Activated CD4-positive, alpha-beta T cell treated with anti-CD3 and anti-CD28 coated beads, Interleukin-2, amount 10 ng/mL, durations not matched to agents 24 days and 14 days (primary cell): ENCODE measurements around the gene NUBP2. TPM values are rescaled to one million over a fixed set of nuclear protein-coding genes. Genes with fewer than 3 reads are reported as not detected.

ENCODE experiments used
- DNase-seq: peaks from one replicate; pipeline ENCODE4 v3.0.0; 2022
- H3K27ac Mint-ChIP-seq: one replicate; pipeline ENCODE4 v1.8.0; 2022; ENCODE audit warnings: mild to moderate bottlenecking, mixed read lengths
- H3K27me3 Mint-ChIP-seq: one replicate; pipeline ENCODE4 v1.8.0; 2022; ENCODE audit warnings: mixed read lengths
- H3K36me3 Mint-ChIP-seq: one replicate; pipeline ENCODE4 v1.8.0; 2022; ENCODE audit warnings: low read depth, mild to moderate bottlenecking, mixed read lengths
- H3K4me1 Mint-ChIP-seq: one replicate; pipeline ENCODE4 v1.8.0; 2021; ENCODE audit warnings: mixed read lengths
- H3K4me3 Mint-ChIP-seq: one replicate; pipeline ENCODE4 v1.8.0; 2022; ENCODE audit warnings: mild to moderate bottlenecking, moderate library complexity, mixed read lengths
- H3K9me3 Mint-ChIP-seq: one replicate; pipeline ENCODE4 v1.8.0; 2021; ENCODE audit warnings: mixed read lengths
- intact Hi-C: fragments of 100-400 bp; cut with micrococcal nuclease; formaldehyde crosslinking; loops from one replicate; pipeline ENCODE4 v1.15.1; 2023
- total RNA-seq: library from RNA; stranded (reverse); gene quantifications from 2 replicates; pipeline ENCODE4 v1.2.3, GENCODE V29; 2022

The NUBP2 gene
- total RNA-seq, 1 donor from 2014 or later = 81.1 TPM

DNA sequence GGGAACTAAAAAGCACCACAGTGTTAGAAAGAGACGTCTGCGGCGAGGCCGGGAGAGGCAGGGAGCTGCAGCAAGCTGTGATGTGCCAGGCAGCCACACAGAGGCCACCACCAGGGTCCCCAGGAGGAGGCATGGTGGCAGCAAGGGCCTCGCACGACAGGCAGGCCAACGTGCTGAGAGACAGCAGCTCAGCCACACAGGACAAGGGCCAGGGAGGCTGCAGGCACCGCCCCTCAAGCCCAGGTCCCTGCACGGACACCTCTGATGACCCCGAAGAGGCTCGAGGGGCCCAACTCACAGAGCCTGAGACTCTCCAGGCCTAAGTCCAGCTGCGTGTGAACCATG is 38.2 kb downstream of the NUBP2 start:
- intact Hi-C loops = no loop called here
- Mint-ChIP-seq H3K27me3 (no peaks in the 10 kb centered on the region), H3K27ac (no peak overlapping the region), H3K9me3 (no peaks in the 10 kb centered on the region), H3K4me3 (no peak overlapping the region), H3K4me1 (peaks cover 13% of the 10 kb centered on the region), H3K36me3 (peaks cover 3% of the 10 kb centered on the region)
- DNase-seq = no peak

DNA sequence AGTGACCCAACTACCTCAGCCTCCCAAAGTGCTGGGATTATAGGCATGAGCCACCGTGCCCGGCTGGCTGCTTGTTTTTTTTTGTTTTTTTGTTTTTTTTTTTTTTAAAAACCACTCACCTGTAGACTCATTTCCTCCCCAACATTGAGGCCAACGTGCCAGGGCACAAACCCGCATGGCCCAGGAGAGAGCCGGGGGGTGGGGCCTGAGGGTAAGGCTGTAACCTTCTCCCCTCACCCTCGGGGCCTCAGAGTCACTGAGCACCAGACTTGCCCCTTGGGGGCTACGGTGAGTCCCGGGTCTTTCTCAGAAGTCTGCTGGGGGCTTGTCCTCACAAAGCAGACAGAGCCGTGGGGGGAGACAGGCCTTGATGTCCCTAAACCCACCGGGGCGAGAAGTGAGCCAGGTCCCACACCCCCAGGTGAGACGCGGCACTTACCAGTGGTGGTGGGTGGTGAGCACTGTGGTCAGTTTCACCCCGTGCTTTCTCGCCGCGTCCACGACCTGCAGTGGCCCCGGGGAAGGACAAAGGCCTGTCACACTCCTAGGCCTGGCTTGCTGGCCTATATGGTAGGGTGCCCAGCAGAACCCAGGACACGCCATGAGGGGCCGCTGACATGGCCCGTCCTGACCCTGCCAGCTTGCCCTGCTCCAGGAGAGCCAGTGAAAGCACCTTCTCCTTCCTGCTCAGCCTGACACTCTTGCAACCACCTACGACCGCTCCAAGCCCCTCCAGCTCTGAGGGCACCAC is 39.3 kb downstream of the NUBP2 start:
- Mint-ChIP-seq H3K4me1 (peaks cover 13% of the 10 kb centered on the region), H3K36me3 (peaks cover 3% of the 10 kb centered on the region), H3K9me3 (no peaks in the 10 kb centered on the region), H3K4me3 (no peak overlapping the region), H3K27ac (no peak overlapping the region), H3K27me3 (no peaks in the 10 kb centered on the region)
- intact Hi-C loops = no loop called here
- DNase-seq = no peak

DNA sequence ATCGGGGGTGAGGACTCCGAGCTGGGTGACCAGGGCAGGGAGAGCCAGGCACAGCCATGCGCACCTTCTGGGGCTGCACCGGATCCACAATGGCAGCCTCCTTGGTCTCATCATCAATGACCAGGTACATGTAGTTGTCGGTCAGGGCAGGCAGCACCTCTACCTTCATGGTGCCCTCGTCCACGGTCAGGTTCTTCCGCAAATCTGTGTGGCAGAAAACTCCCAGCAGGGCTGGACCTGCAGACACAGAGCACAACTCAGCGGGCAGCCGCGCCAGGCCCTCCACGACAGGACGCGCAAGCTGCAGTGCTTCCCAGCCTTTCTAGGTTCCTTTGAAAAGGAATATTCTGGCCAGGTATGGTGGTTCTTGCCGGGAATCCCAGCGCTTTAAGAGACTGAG is 40.0 kb downstream of the NUBP2 start:
- no peak for DNase-seq
- H3K27ac Mint-ChIP-seq = no peak overlapping the region
- H3K27me3 Mint-ChIP-seq = no peaks in the 10 kb centered on the region
- no peaks in the 10 kb centered on the region for H3K9me3 Mint-ChIP-seq
- peaks cover 17% of the 10 kb centered on the region for H3K4me1 Mint-ChIP-seq
- H3K36me3 Mint-ChIP-seq = peaks cover 7% of the 10 kb centered on the region
- intact Hi-C loops = no loop called here
- H3K4me3 Mint-ChIP-seq = no peak overlapping the region

DNA sequence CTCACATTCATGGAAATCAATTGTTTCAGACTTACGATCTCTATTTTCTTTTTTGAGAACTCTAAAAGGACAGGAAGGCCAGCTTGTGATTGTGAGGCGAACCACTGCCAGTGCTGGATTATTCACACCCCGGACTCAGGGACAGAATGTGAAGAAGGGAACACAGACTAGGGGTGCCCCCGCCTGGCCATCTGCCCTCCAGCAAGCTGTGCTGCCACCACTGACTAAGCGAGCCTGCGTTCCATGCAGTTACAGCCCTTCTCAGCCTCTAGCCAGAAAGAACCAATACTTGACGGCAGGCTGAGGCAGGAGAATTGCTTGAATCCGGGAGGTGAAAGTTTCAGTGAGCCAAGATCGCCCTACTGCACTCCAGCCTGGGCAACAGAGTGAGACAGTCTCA is 41.1 kb downstream of the NUBP2 start:
- Mint-ChIP-seq H3K9me3 (no peaks in the 10 kb centered on the region), H3K4me3 (peak overlapping the region; percentile 10), H3K27me3 (no peaks in the 10 kb centered on the region), H3K4me1 (peaks cover 18% of the 10 kb centered on the region), H3K36me3 (peaks cover 7% of the 10 kb centered on the region), H3K27ac (no peak overlapping the region)
- no peak for DNase-seq
- intact Hi-C loops = loop anchor here (2.0 kb wide), 1 partner anchor 53 kb away; the partner anchor contains the start of gene NME3

DNA sequence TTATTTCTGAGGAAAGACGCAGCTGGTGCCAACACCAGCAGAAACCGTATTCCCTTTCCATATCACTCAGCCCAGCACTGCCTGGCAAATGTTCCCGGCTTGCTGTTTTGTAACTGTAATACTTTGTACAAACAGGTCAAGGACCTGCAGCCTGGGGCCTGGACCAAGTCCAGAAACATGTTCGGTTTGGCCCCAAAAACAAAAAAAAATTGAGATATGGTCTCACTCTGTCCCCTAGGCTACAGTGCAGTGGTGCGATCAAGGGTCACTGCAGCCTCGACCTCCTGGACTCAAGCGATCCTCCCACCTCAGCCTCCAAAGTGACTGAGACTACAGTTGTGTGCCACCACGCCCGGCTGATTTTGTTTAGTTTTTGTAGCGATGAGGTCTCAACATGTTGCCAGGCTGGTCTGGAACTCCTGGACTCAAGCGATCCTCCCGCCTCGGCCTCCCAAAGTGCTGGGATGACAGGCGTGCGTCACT is 42.7 kb downstream of the NUBP2 start:
- H3K4me3 Mint-ChIP-seq = peak overlapping the region; percentile 85
- intact Hi-C loops = loop anchor here (2.0 kb wide), 1 partner anchor 55 kb away; the partner anchor contains the start of gene NME3
- H3K27me3 Mint-ChIP-seq = no peaks in the 10 kb centered on the region
- H3K27ac Mint-ChIP-seq = peak overlapping the region; percentile 83
- peaks cover 25% of the 10 kb centered on the region for H3K4me1 Mint-ChIP-seq
- H3K9me3 Mint-ChIP-seq = no peaks in the 10 kb centered on the region
- no peak for DNase-seq
- H3K36me3 Mint-ChIP-seq = peaks cover 8% of the 10 kb centered on the region

DNA sequence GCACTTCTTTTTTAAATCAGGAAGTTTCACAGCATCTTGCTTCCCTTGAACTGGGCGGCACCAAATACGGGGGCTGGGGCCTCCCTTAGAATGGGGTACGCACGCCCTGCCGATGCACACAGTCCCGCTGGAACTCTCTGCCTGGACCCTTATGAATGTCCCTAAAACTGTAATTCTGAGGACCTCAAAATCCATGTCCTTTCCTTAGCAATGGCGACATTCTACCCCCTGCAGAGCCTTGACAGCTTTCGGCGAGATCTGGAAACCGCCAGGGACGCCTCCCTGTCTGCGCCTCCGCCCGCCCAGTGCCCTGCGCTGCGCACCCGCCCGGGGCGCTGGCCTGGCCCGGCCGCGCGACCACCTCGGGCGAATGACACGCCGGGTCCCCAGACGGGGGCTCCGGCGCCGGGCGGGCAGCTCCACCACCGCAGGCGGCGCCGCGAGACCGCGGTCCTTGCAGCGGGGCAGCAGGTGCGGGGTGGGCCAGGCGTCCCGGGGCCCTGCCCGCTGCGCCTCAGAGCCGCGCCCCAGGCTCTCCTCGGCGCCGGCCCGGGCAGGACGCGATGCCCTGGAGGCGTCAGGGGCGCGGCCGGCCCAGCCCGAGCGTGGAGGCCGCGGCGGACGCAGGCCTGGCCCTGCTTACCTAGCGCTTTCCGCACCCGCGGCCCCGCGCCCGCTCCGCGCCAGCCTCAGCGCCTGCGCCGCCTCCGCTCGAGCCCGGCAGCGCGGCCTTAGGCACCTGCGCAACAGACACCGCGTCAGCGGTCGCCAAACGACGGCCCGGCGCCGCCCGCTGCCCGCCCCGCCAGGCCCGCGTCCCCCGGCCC is 43.3 kb downstream of the NUBP2 start:
- peak overlapping the region; percentile 85 for H3K4me3 Mint-ChIP-seq
- intact Hi-C loops = loop anchor here (2.0 kb wide), 2 partner anchors 43 to 55 kb away; partner anchors contain the start of genes NME3, NUBP2 and SPSB3
- peaks cover 25% of the 10 kb centered on the region for H3K4me1 Mint-ChIP-seq
- peak; percentile 91 for DNase-seq
- H3K36me3 Mint-ChIP-seq = peaks cover 8% of the 10 kb centered on the region
- no peaks in the 10 kb centered on the region for H3K9me3 Mint-ChIP-seq
- H3K27ac Mint-ChIP-seq = peak overlapping the region; percentile 83
- no peaks in the 10 kb centered on the region for H3K27me3 Mint-ChIP-seq

DNA sequence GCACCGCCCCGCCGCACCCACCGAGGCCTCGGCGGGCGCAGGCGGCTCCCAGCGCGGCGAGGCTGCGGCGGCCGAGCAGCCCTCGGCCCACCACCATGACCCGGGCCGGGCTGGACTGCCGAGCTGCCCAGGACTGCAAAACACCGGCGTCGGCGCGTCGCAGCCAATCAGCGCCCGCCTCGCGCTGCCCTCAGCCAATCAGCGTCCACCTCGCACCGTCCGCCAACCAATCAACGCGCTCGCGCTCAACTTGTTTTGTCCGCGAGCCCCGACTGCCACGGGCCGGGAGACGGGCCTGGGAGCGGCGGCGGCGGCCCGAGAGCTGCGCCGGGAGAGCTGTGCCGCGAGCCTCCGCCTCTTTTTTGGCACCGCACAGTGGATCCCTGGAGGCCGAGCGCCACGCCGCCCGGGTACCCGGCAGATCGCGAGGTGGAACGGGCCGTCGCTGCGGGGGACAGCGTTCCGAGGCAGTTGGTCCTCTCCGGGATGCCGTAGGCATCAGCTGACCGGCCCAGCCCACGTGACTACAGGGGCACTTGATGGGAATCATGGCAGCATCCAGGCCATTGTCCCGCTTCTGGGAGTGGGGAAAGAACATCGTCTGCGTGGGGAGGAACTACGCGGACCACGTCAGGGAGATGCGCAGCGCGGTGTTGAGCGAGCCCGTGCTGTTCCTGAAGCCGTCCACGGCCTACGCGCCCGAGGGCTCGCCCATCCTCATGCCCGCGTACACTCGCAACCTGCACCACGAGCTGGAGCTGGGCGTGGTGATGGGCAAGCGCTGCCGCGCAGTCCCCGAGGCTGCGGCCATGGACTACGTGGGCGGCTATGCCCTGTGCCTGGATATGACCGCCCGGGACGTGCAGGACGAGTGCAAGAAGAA is 44.2 kb downstream of the NUBP2 start, which contains the start of the genes FAHD1 and HAGH:
FAHD1 (plus strand) TSS at position 516 of the 883 bp plus-strand sequence; CDS start at position 549, 33 bp downstream.
HAGH (minus strand) TSS at position 135 of the 883 bp plus-strand sequence; CDS start at position 97, 38 bp downstream.
- H3K27ac Mint-ChIP-seq = peak within 1 kb of the TSS; percentile 89
- no peaks in the 10 kb centered on the region for H3K27me3 Mint-ChIP-seq
- peaks cover 8% of the 10 kb centered on the region for H3K36me3 Mint-ChIP-seq
- peaks cover 25% of the 10 kb centered on the region for H3K4me1 Mint-ChIP-seq
- intact Hi-C loops = loop anchor here (2.0 kb wide), 1 partner anchor 44 kb away; the partner anchor contains the start of genes NUBP2 and SPSB3
- DNase-seq = peak; percentile 98
- no peaks in the 10 kb centered on the region for H3K9me3 Mint-ChIP-seq
- peak within 1 kb of the TSS; percentile 97 for H3K4me3 Mint-ChIP-seq

DNA sequence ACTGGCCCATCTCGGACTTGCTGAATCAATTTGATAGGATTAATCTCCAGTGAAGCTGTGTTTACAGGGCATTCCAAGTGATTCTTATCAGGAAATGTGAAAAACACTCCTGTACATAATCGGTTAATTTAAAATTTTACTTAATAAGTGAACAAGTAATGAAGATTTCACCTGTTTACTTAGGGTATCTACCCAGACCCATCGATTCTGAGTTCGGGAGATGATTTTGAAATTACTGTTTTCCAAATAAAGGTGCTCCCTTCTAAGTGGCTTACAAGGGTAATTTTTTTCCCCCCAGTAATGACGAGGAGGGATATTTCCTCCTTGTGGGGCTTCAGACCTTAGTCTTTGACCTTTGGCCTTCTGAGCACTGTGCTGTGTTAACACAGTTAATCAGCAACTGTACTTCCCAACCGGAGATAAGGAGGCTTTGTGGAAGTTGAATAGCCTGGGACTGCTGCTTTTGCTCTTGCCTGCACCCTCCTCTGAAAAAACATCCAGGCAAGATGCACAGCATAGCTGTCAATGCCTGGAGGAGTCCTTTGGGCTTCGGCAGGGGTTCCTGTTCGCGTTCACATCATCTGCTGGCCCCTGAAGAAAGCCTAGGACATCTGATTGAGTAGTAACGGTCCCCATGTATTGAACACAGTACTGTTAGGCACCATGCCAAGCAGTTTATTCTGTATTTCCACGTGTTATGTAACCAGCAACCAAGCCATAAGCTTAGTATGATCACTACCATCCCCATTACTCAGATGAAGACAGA is 46.1 kb downstream of the NUBP2 start:
- Mint-ChIP-seq H3K4me3 (peak overlapping the region; percentile 97), H3K9me3 (no peaks in the 10 kb centered on the region), H3K36me3 (peaks cover 9% of the 10 kb centered on the region), H3K27ac (no peak overlapping the region), H3K4me1 (peaks cover 25% of the 10 kb centered on the region), H3K27me3 (no peaks in the 10 kb centered on the region)
- intact Hi-C loops = no loop called here
- DNase-seq = no peak

DNA sequence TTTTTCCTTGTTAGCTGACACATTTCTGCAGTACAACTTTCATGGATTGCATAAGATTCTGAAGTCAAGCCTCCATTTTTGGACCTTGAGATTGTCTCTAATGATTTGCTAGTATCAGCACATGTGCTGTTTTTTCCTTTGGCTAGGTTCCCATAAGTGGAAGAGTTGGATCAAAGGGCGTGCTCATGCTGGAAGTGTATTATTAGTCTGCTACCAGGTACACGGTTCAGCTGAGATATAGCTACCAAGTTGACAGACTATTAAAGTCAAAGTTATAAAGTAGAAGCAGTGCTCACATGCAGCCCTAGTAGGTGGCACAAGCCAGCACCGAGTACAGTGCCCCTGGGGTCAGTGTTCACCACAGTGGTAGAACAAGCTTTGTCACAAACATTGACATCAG is 47.5 kb downstream of the NUBP2 start:
- H3K4me3 Mint-ChIP-seq = no peak overlapping the region

DNA sequence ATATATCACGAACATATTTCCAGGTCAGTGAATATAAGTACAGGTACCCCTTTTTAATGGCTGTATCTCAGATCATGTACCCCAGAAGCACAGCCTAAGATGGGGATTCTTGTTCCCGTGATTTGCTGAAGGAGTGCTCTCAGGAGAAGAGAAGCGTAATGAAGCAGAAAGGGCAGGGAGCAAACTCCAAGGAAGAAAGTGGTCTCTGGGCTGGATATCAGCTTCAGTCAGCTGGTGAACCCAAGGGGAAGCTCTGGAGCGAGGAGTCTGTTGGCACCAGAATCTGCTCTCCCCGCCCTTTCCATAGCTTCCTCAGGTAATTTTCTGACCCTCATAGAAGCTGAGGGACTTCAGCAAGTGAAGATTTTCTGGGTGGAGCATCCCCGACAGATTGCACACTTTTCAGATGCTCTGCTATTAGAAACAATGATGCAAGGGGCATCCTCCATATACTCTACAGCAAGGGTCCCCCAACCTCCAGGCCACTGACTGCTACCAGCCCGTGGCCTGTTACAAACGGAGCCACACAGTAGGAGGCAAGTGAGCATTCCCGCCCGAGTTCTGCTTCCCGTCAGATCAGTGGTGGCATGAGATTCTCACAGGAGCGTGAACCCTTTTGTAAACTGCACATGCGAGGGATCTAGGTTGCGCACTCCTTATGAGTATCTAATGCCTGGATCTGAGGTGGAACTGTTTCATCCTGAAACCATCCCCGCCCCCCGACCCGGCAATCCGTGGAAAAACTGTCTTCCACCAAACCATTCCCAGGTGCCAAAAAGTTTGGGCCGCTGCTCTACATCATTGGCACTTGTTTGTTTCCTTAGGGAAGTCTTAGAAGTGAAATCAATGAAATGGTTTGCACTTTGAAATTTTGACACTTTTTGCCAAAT is 48.7 kb downstream of the NUBP2 start:
- H3K4me1 Mint-ChIP-seq = peaks cover 14% of the 10 kb centered on the region
- no peak overlapping the region for H3K27ac Mint-ChIP-seq
- peaks cover 9% of the 10 kb centered on the region for H3K36me3 Mint-ChIP-seq
- no peaks in the 10 kb centered on the region for H3K9me3 Mint-ChIP-seq
- no peaks in the 10 kb centered on the region for H3K27me3 Mint-ChIP-seq
- H3K4me3 Mint-ChIP-seq = no peak overlapping the region
- no peak for DNase-seq
- intact Hi-C loops = no loop called here

More for the DNA sequence above, 47.5 kb downstream of the NUBP2 start:
- DNase-seq = no peak
- H3K27me3 Mint-ChIP-seq = no peaks in the 10 kb centered on the region
- peaks cover 9% of the 10 kb centered on the region for H3K36me3 Mint-ChIP-seq
- H3K27ac Mint-ChIP-seq = no peak overlapping the region
- intact Hi-C loops = no loop called here
- no peaks in the 10 kb centered on the region for H3K9me3 Mint-ChIP-seq
- peaks cover 19% of the 10 kb centered on the region for H3K4me1 Mint-ChIP-seq

DNA sequence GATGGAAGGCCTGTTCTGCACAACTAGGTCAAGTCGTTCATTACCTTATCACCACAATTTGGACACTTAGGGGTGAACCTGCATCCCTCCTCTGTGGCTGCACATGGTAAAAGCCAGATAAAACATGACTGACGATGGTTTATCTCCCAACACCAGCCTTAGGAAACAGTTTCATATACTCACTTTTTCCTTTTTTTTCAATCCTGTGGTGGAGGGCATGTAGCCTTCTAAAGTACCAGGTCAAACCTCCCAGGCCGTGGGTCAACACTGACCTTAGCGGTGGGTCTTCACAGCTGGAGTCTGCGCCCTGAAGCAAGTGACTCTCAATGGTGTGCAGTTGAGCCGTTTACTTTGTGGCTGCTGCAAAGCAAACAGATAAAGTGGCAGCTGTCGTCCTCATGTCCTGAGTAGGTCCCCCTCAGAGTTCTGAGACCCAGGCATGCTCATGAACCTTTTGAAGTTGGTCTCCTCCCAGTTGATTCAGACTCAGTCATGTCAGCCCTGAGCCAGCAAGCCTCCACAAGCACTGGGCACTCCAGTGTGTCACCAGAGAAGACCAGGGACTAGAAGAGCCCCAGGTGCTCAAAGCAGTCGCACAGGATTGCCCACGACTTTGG is 50.2 kb downstream of the NUBP2 start:
- Mint-ChIP-seq H3K4me3 (no peak overlapping the region), H3K27me3 (no peaks in the 10 kb centered on the region), H3K27ac (no peak overlapping the region), H3K9me3 (no peaks in the 10 kb centered on the region), H3K36me3 (peaks cover 5% of the 10 kb centered on the region), H3K4me1 (peaks cover 10% of the 10 kb centered on the region)
- intact Hi-C loops = no loop called here
- DNase-seq = no peak

DNA sequence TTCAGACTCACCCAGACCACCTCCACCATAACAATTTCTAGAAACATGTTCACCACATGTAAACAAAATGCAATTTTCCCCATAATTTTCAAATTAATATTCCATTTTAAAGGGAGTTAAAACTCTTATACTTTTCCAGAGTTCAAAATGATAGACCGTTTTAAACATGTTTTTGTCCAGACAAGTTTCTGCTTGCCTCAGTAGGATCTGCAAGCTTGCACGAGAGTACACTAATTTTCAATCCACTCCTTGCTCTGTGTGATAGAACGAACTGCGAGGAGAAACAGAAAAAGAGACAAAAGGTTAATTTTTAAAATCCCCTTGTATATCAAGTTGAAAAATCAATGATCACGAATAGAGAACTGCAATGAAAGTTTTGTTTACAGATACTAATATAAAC is 51.3 kb downstream of the NUBP2 start:
- Mint-ChIP-seq H3K9me3 (no peaks in the 10 kb centered on the region), H3K4me3 (no peak overlapping the region), H3K27me3 (no peaks in the 10 kb centered on the region), H3K27ac (no peak overlapping the region), H3K36me3 (peaks cover 4% of the 10 kb centered on the region), H3K4me1 (peaks cover 6% of the 10 kb centered on the region)
- intact Hi-C loops = no loop called here
- no peak for DNase-seq
